HEK293 (cell line): ENCODE data around the gene SYNPO.

Source experiments
- ZEB2 ChIP-seq: fragments of 450-650 bp; formaldehyde crosslinking; IDR thresholded peaks from 2 replicates; pipeline ENCODE4 v1.5.1; 2016; ENCODE audit warnings: missing biosample characterization, missing genetic modification characterization
- ZNF24 ChIP-seq: fragments of 450-650 bp; formaldehyde crosslinking; IDR thresholded peaks from 2 replicates; pipeline ENCODE4 v1.5.1; 2016; ENCODE audit warnings: missing biosample characterization, missing genetic modification characterization
- TF ChIP-seq, protein P1 (sequence below): fragments of 450-650 bp; formaldehyde crosslinking; IDR thresholded peaks from 2 replicates; pipeline ENCODE4 v1.5.1; 2016; ENCODE audit warnings: missing biosample characterization, missing genetic modification characterization

DNA sequence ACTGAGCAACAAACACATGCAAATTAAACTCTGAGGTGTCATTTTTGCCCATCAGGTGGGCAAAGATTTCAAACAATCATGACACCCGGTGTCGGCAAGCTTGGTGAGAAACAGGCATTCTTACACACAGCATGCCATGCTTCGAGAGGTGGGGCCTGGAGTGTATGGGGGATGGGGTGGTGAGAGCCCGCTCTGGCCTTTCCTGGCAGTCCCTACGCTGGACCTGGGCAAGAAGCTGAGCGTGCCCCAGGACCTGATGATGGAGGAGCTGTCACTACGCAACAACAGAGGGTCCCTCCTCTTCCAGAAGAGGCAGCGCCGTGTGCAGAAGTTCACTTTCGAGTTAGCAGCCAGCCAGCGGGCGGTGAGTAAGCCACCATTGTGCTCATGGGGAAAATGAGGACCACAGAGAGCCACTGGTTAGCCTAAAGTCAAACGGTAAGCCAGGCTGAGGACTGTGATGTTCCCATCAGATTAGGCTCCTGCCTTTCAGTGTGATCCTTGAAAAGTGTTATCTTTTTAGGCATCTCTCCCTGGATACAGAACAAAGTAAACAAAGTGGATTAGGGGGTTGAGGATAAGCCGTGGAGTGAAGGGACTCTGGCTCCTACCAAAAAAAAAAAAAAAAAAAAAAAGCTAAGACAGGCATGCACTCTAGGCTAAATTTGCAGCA lies 30.0 kb downstream of the SYNPO start:
- TF ChIP-seq ZEB2 (tag by site-specific recombination) = no peak
- TF ChIP-seq, protein P1, sequence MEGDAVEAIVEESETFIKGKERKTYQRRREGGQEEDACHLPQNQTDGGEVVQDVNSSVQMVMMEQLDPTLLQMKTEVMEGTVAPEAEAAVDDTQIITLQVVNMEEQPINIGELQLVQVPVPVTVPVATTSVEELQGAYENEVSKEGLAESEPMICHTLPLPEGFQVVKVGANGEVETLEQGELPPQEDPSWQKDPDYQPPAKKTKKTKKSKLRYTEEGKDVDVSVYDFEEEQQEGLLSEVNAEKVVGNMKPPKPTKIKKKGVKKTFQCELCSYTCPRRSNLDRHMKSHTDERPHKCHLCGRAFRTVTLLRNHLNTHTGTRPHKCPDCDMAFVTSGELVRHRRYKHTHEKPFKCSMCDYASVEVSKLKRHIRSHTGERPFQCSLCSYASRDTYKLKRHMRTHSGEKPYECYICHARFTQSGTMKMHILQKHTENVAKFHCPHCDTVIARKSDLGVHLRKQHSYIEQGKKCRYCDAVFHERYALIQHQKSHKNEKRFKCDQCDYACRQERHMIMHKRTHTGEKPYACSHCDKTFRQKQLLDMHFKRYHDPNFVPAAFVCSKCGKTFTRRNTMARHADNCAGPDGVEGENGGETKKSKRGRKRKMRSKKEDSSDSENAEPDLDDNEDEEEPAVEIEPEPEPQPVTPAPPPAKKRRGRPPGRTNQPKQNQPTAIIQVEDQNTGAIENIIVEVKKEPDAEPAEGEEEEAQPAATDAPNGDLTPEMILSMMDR (tag by site-specific recombination) = no peak
- no peak for TF ChIP-seq ZNF24 (tag by site-specific recombination)
